Measurements from ENCODE around the gene NRXN3. TPM values are rescaled to one million over a fixed set of nuclear protein-coding genes. Genes with fewer than 3 reads are reported as not detected.

The NRXN3 gene
- polyA plus RNA-seq (2013, experiment 1 of 2; ENCODE audit: insufficient read length), result 0.70 TPM
- 1.3 TPM for polyA plus RNA-seq (2013, experiment 2 of 2; ENCODE audit: insufficient read length)

GRCh38 chr14:78170203-78170602, at the start of gene NRXN3:
NRXN3 (plus strand) TSS chr14:78170373; CDS start chr14:78243094, 72,721 bp downstream.
- no peak for DNase-seq

GRCh38 chr14:78122436-78122835, 47.7 kb upstream of the NRXN3 start:
- no peak for DNase-seq

- DNase-seq, result no peak
Observed at GRCh38 chr14:78123650-78124253, 46.4 kb upstream of the NRXN3 start.

- DNase-seq, result no peak
Observed at GRCh38 chr14:78127961-78128360, 42.2 kb upstream of the NRXN3 start.

- DNase-seq, result no peak
Observed at GRCh38 chr14:78129375-78129774, 40.8 kb upstream of the NRXN3 start.

- no peak for DNase-seq
Observed at GRCh38 chr14:78130356-78130755, 39.8 kb upstream of the NRXN3 start.

- no peak for DNase-seq
Observed at GRCh38 chr14:78131201-78131600, 39.0 kb upstream of the NRXN3 start.

GRCh38 chr14:78131616-78132015, 38.6 kb upstream of the NRXN3 start:
- no peak for DNase-seq

GRCh38 chr14:78135450-78135891, 34.7 kb upstream of the NRXN3 start:
- DNase-seq, result no peak

GRCh38 chr14:78136695-78137094, 33.5 kb upstream of the NRXN3 start:
- DNase-seq, result no peak

GRCh38 chr14:78141590-78141989, 28.6 kb upstream of the NRXN3 start:
- DNase-seq, result no peak

GRCh38 chr14:78142998-78143397, 27.2 kb upstream of the NRXN3 start:
- no peak for DNase-seq

GRCh38 chr14:78143489-78144145, 26.6 kb upstream of the NRXN3 start:
- DNase-seq, result peak; percentile 7

- DNase-seq, result no peak
Observed at GRCh38 chr14:78152201-78153063, 17.7 kb upstream of the NRXN3 start.

- DNase-seq, result peak; percentile 16
Observed at GRCh38 chr14:78153064-78153341, 17.2 kb upstream of the NRXN3 start.

GRCh38 chr14:78154827-78155226, 15.3 kb upstream of the NRXN3 start:
- DNase-seq, result no peak

- DNase-seq, result no peak
Observed at GRCh38 chr14:78156196-78156595, 14.0 kb upstream of the NRXN3 start.

GRCh38 chr14:78157494-78158437, 12.4 kb upstream of the NRXN3 start:
- DNase-seq, result peak; percentile 11

- peak; percentile 10 for DNase-seq
Observed at GRCh38 chr14:78162202-78162601, 8.0 kb upstream of the NRXN3 start.

- DNase-seq, result no peak
Observed at GRCh38 chr14:78164226-78164853, 5.8 kb upstream of the NRXN3 start.

- DNase-seq, result no peak
Observed at GRCh38 chr14:78172428-78172827, 2.3 kb downstream of the NRXN3 start.
